HG02642 (cell line): ENCODE results near the gene PLA2G2D.

Source experiments
- ATAC-seq: cut with Tn5 transposase; IDR thresholded peaks from one replicate; pipeline ENCODE4 v1.9.1; 2021; ENCODE audit warnings: mild to moderate bottlenecking; ENCODE audit not compliant: unreplicated experiment, poor library complexity

Gene PLA2G2D

DNA sequence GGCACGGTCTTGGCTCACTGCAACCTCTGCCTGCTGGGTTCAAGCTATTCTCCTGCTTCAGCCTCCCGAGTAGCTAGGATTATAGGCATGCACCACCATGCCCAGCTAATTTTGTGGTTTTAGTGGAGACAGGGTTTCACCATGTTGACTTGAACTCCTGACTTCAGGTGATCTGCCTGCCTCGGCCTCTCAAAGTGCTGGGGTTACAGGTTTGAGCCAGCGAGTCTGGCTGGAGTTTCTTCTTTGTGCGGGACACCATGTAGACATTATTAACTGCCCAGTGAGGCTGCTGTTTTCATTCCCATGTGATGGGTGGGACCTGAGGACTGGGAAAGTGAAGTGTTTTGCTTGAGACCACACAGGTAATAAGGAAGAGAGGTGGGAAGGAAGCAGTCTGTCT is 26.0 kb downstream of the PLA2G2D start:
- ATAC-seq: no peak

DNA sequence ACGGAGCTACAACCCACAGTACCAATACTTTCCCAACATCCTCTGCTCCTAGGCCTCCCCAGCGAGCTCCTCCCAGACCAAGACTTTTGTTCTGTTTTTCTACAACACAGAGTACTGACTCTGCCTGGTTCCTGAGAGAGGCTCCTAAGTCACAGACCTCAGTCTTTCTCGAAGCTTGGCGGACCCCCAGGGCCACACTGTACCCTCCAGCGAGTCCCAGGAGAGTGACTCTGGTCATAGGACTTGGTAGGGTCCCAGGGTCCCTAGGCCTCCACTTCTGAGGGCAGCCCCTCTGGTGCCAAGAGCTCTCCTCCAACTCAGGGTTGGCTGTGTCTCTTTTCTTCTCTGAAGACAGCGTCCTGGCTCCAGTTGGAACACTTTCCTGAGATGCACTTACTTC is 28.7 kb downstream of the PLA2G2D start:
- no peak for ATAC-seq

DNA sequence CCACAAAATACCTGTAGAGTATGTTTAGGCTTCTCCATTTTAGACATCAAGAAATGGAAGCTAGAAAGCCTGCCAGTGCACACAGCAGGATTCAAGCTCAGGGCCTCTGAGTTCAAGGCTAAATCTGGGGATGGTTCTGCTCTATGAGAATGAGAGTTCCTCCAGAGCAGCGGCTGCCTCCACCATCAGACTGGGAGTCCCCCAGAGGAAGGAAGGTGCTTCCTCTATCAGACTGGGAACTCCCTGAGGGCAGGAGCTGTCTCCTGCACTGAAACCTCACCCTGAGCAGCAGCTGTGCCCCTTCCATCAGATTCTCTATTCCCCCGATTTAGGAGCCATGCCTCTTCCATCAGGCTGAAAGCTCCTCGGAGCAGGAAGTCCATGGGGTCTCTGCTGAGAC is 29.2 kb downstream of the PLA2G2D start:
- no peak for ATAC-seq

DNA sequence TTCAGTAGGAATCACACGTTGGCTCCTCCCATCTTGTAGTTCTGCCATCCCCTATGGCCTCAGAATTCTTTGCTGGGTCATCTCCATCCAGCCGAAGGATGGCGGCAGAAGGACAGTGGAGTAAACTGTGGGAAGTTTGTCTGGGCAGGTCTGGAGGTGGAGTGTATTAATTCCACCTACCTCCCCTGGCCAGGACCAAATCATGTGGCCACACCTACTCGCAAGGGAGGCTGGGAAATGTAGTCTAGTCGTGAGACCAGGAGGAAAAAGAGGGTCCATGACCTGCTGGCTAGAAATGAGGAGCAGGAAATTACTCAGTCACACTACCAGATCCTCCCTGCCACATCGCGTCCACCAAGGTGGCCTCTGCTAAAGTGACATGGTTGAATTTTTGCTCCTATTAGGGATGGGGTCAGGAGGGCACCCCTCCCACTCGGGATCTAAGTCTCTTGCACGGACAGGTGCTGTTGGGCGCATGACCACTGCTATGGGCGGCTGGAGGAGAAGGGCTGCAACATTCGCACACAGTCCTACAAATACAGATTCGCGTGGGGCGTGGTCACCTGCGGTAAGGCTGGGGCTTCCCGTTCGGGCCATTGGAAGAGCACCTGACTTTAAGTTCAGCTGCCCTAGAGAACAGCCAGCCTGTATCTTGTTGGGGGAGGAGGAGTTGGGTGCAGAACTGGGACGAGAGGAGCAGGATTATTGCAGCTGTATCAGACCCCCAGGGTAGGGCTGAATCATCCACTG is 29.8 kb downstream of the PLA2G2D start:
- no peak for ATAC-seq

DNA sequence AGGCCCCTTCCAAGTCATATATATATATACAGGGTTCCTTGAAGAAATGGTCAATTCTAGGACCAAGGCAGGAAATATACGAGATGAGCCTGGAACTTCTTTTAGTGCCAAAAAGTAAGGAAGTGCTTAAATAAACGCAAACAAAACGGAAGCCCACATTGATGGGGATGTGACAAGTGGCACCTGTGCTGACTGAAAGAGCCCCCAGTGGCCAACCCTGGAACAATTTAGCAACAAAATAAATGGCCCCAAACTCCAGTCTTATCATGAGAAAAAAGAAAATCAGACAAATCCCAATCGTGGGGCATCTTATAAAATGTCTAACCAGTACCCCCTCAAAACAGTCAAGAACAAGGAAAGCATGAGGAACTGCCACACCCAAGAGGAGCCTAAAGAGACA is 31.7 kb downstream of the PLA2G2D start:
- no peak for ATAC-seq

DNA sequence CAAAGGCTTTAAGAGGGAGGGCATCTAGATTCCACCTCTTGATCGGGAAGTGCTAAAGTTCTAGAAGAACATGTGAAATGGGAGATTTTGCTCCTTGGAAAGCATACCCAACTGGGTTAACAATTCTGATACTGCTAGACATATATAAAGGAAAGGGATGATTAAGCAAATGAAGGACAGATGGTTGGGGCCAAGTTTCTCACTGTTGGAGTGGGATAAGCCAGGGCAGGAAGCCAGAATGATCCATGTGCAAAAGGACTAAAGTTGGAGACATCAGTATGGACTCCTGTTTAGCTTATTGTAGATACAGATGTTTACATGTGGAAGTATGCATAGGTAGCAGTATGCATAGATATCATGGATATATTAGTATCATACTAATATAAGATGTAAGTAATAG is 32.5 kb downstream of the PLA2G2D start:
- no peak for ATAC-seq

DNA sequence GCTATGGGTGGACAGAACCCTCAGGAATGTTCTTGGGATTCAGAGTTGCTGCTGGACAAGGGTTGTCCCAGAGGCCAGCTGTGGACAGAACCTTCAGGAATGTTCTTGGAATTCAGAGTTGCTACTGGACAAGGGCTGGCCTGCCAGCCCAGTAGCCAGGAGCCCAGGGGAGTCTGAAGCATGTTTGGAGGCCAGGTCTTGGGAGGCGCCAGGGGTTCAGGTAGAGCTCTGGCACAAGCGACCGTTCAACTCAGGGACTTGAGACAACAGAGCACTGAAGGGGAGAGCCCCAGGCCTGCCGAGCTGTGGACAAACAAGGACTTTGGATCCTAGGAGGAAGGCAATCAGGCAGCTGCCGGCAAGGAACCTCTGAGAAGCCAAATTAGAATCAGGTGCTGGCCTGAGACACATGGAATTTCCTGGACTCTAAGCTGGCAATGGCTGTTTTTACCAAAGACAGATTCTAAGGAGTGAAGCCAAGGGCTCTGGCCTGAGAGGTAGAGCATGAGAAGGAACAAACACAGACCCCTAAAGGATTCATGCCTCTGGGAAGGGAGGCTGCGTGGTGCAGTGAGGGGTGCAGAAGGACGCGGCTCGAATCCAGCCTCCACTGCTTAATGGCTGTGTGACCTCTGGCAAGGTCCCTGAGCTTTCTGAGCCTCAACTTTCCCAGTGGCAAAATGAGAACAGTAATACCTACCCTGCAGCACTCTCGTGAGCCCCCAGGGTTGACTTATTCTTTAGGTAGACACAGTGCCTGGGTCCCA is 36.0 kb downstream of the PLA2G2D start:
- ATAC-seq: no peak

DNA sequence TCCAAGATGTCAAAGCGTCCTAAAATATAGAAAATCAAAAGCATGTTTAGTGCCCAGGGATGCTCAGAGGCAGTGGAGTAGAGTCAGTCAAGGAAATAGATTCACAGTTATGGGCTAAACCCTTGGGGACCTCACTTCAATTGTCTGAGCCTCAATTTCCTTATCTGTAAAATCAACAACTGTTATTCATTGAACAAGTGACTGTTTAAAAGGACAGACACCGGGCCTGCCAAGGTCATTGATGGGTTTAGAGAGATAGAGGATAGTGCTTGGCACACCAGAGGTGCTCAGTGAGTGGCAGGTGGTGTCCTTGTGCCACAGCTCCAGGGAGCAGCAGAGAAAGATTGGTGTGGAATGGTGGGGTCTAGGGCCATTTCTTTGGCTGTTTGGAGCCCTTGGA is 36.6 kb downstream of the PLA2G2D start:
- no peak for ATAC-seq

DNA sequence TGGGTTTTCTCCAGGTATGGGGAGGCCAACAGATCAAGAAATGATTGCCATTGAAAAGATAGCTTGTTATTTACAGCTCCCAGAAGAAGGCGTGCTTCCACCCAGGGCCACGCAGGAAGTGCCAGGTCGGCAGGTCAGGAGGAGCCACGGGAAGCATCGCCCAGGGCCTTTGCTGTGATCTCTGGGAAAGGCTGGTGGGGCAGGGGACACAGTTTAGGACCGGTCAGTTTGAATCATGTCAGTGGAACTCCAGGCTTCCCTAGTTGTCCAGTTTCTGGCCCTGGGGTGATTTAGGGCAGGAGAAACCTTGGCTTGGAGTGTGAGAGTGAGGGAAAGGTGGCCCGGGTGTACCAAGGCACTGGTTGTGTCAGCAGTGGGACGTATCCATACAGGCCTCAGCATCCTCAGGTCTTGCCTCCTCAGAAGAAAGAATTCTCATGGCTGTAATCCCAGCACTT is 38.0 kb downstream of the PLA2G2D start:
- no peak for ATAC-seq

DNA sequence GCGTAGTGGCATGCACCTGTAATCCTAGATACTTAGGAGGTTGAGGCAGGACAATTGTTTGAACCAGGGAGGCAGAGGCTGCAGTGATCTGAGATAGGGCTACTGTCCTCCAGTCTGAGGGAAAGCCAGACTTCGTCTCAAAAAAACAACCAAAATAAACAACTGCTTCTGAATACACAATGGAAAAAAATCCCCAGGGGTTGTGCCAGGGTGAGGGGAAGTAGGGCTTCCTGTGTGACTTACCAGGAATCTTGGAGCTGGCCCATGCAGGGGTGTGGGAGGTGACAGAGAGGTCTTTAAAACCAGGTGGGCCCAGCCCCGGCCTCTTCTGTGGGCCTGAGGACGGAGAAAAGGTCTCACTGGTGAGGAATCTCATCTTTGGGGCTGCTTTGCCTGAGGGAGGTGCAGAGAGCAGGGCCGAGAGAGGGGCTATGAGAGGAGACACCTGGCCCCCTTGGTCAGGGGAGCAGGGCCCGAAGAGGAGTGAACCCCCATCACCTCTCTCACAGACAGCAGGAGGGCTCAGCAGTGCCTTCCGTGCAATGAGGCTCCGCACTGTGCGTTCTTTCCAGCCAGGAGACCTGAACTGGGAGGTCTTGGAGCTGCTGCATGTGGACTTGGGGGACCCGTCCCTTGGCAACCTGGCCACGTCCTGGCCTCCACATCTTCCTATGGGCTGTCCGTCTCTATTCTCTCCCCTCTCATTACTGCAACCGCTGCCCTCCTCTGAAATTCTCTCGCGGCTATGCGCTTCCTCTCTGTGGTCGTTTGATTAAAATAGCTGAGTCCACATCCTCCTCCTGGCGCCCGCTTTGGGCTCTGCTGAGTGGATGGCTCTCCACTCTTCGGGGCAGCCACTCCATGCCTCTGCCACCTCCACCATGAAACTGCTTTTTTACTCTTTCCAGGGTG is 38.6 kb downstream of the PLA2G2D start:
- ATAC-seq: no peak

DNA sequence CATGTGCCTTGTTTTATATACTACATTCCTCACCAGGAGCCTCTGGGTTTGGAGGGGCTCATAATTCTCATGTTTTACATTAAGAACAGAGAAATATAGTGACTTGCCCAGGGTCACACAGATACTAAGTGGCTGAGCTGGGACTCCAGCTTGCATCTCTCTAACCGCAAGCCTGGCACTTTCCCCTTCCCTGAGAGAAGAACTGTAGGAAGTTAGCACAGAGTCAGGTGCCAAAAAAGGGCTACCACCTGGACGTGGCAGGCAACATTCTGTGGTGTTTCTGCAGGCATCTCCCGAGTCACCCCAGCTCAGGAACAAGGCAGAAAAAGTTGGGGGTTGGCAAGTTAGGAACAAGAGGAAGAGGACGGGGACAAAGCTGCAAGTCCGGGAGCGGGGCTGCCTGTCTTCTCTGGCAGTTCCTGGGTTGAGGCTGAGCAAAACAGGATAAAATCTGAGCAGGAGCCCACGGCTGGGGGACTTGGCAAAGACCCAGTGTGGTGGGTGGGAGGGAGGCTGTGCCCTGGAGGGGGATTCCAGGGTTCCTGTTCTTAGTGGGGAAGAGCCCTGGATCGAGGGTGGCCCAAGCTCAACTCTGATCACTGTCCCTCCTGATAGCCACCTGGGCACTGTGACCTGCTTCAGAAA is 39.6 kb downstream of the PLA2G2D start:
- ATAC-seq: no peak

DNA sequence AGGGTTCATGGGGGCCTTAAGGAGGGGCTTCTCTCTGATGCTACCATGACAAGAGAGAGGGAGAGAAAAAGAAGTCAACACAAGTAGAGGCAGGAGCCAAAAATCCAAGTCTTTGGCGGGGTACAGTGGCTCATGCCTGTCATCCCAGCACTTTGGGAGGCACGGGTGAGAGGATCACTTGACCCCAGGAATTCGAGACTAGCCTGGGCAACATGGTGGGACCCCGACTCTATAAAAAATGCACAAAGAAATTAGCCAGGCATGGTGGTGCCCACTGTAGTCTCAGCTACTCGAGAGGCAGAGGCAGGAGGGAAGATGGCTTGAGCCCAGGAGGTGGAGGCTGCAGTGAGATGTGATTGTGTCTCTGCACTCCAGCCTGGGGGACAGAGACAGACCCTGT is 40.6 kb downstream of the PLA2G2D start:
- no peak for ATAC-seq

DNA sequence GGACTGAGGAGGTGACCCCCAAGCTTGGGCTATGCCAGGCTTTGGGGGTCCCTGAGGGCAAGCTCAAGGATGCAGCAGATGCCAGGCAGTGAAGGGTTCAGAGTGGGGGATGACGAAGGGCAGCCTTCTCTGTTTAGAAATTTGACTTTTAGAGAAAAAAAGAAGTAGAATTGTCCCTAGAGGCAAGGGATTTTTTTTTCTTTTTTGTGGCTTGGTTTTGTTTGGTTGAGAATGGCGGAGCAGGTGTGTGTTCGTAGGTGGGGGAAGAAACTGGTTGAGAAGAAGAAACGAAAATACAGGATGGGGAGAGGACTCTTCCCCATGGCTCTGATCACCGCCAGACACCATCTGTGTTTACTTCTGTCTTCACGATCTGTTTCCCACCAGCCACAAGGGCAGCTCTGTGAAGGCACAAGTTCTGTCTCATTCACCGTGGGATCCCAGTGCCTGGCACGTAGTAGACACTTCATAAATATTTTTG is 41.1 kb downstream of the PLA2G2D start:
- no peak for ATAC-seq

DNA sequence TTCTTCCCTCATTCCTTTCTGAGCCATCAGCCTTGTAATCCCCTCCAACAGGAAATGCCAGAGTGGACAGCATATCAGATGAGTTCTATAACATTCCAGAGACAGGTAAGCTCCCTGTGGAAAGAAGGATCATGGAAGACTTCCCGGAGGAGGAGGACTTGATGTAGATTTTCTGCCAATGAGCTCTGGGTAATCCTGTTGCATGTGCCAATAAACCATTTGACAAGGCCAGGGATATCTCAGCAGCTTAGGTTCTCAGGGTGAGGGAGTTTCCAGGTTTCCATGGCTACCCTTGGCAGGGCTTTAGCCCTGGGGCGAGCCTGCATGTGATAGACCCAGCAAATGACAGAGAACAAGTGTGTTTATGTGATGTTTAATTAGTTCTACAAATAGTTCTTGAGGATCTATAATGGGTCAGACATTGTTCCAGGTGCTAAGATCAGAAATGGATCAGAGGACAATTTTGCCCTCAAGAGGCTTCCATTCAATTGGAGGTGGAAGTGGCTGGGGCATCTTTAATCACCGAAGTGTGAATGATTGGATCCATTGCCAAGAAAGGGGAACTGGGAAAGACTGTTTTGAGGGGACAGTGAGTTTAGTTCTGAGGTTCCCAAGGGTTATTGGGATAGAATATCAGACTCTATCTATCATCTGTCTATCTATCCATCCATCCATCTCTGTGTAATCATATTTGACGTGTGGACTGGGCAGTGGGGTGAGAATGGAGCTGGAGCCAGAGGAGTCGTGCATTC is 42.5 kb downstream of the PLA2G2D start:
- no peak for ATAC-seq

DNA sequence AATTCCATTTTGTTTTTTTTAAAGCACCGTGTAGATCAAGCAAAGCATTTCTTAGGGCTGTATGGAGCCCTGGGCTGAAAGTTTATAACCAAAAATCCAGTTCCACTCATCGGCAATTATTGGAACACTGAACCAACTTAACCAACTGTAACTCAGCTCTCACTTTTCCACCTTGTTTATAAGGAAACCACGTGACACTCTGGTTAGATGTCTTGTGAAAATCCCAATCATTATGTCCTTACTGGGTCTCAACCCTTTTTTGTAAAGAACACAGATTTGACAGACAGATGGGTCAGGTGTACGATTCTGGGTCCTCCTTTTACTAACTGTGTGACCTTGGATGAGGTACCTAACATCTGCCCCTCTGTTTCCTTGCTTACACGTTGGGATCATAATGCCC is 43.1 kb downstream of the PLA2G2D start:
- ATAC-seq: no peak

DNA sequence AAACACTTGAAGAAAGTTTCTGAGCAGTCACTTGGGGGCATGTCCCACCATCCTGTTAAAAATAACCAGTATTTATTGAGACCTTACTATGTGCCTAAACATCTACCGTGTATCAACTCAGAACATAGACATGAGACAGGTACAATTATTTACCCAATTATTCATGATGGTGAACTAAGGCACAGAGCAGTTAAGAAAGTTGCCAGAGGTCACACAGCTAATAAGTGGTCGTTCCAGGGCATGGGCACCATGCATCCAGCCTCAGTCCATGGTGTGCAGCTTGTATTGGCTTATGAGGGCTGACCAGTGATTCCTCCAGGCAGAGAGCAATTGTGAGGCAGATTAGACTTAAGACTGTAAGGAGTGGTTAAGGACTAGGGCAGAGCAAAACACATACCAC is 44.0 kb downstream of the PLA2G2D start:
- ATAC-seq: no peak

DNA sequence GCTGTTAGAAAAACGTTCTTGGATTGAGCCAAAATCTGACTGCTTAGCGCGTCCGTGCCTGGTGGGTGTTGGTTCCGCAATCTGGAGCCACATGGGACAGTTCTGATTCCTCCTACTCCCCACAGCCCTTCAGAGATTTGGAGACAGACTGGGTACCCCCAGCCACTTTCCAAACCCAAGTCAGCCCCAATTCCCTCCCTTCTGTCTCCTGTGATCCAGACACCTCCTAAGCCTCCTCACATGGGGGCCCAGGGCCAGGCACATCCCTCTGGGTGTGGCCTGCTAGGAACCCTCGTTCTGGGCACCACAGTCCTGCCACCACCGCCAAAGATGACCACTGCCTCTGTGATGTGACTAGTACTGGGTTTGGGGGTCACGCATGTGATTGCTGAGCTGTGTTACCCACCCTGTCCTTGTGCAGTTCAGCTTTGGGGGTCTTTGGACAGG is 44.6 kb downstream of the PLA2G2D start:
- no peak for ATAC-seq

DNA sequence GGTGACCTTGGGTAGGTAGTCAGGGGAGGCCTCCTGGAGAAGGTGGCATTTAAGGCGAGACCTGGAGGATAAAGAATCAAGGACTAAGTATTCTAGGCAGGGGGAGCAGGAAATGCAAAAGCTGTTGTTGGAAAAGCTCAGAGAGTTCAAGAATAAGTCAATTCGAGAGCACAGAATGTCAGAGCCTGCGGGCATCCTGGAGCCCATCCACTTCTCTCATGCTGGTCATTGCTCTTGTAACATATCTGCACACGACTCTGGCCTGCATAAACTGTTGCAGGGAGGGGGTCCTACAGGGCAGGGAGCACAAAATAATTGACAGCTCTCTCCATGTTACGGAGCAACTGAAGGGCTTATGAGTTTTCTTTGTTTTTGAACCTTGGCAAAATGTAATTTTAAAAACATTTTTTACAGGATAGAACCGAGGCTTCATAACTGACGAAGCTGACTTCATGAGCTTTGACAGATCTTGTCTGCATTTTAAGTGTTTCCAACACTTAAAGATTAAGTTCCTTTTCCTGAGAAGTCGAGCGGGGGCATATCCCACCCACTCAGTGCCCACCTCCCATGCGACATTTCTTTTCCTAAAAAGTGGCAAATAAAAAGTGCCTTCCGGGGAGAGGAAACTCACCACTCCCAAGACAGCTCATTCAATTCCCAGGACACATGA is 45.1 kb downstream of the PLA2G2D start:
- ATAC-seq: no peak

DNA sequence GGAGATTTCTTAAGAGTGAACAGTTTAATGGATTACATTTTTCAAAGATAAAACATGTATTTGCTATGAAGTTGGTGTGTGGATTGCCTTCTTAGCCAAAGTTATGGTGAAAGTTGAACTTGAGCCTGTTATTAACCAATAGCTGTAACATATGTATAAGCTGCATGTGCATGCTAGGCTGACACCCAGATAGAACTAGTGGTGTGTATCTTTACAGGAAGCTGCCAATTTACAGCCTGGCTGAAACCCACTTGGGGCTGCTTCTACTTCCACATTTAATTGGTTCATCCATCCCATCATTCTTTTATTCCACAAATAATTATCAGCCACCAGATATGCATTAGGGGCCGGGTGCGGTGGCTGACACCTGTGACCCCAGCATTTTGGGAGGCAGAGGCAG is 46.1 kb downstream of the PLA2G2D start:
- no peak for ATAC-seq
